Osteocyte (in vitro differentiated cells): ENCODE results near the gene OR2AE1. TPM values are rescaled to one million over a fixed set of nuclear protein-coding genes. Genes with fewer than 3 reads are reported as not detected.
A peak's percentile ranks its signal among the peaks of the same experiment; 100 is the strongest.

Source experiments
- DNase-seq: peaks from one replicate; pipeline ENCODE4 v3.0.0; 2021; ENCODE audit warnings: mixed read lengths; ENCODE audit not compliant: unreplicated experiment; ENCODE audit errors: extremely low spot score
- H3K27ac Mint-ChIP-seq: one replicate; pipeline ENCODE4 v1.8.0; 2021; ENCODE audit warnings: mild to moderate bottlenecking, mixed read lengths; ENCODE audit not compliant: unreplicated experiment
- H3K27me3 Mint-ChIP-seq: one replicate; pipeline ENCODE4 v1.8.0; 2021; ENCODE audit warnings: mixed read lengths; ENCODE audit not compliant: unreplicated experiment
- H3K36me3 Mint-ChIP-seq: one replicate; pipeline ENCODE4 v1.8.0; 2021; ENCODE audit warnings: mixed read lengths; ENCODE audit not compliant: unreplicated experiment
- H3K4me1 Mint-ChIP-seq: one replicate; pipeline ENCODE4 v1.8.0; 2021; ENCODE audit warnings: mixed read lengths; ENCODE audit not compliant: unreplicated experiment
- H3K4me3 Mint-ChIP-seq: one replicate; pipeline ENCODE4 v1.8.0; 2021; ENCODE audit warnings: mild to moderate bottlenecking, moderate library complexity, mixed read lengths; ENCODE audit not compliant: unreplicated experiment
- H3K9me3 Mint-ChIP-seq: one replicate; pipeline ENCODE4 v1.8.0; 2021; ENCODE audit warnings: mixed read lengths; ENCODE audit not compliant: unreplicated experiment
- long read RNA-seq: library from polyadenylated mRNA; unstranded; transcript quantifications from one replicate; pipeline ENCODE4 v2.0.0, GENCODE V29; 2021
- total RNA-seq: library from RNA; stranded (reverse); gene quantifications from 2 replicates; pipeline ENCODE4 v1.2.1, GENCODE V29; 2021
- TF ChIP-seq, protein P1 (sequence below): fragments of 200-600 bp; sonication (generic); IDR thresholded peaks from 2 replicates; pipeline ENCODE4 v1.5.0; 2021; ENCODE audit warnings: antibody characterized with exemption, mild to moderate bottlenecking, moderate library complexity

Gene OR2AE1, protein sequence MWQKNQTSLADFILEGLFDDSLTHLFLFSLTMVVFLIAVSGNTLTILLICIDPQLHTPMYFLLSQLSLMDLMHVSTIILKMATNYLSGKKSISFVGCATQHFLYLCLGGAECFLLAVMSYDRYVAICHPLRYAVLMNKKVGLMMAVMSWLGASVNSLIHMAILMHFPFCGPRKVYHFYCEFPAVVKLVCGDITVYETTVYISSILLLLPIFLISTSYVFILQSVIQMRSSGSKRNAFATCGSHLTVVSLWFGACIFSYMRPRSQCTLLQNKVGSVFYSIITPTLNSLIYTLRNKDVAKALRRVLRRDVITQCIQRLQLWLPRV
- total RNA-seq: not detected in 2 replicates
- long read RNA-seq: 0 reads

DNA sequence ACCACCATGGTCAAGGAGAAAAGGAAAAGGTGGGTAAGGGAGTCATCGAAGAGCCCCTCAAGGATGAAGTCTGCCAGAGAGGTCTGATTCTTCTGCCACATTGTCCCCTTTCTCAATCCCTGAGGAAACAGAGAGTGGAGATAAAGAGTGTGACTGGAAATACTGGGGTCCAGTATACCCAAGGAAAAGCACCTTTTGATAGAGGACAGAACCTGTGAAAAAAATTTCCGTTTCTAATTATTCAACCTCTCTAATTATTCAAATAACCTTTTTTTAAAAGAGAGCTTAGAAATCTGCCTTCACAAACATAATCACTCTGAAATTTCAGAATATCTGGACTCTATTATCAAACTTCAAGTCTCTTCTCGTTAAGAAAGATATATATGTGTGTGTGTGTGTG, at the start of gene OR2AE1:
Gene OR2AE1, minus strand, starts transcription at position 101 of the 400 bp plus-strand sequence. Its CDS starts 0 bp downstream, at position 101.
- H3K4me1 Mint-ChIP-seq: no peaks in the 10 kb centered on the region
- H3K4me3 Mint-ChIP-seq: no peak within 1 kb of the TSS
- H3K36me3 Mint-ChIP-seq: no peaks in the 10 kb centered on the region
- H3K27ac Mint-ChIP-seq: no peak within 1 kb of the TSS
- H3K9me3 Mint-ChIP-seq: no peaks in the 10 kb centered on the region
- peaks cover 2% of the 10 kb centered on the region for H3K27me3 Mint-ChIP-seq
- TF ChIP-seq, protein P1, sequence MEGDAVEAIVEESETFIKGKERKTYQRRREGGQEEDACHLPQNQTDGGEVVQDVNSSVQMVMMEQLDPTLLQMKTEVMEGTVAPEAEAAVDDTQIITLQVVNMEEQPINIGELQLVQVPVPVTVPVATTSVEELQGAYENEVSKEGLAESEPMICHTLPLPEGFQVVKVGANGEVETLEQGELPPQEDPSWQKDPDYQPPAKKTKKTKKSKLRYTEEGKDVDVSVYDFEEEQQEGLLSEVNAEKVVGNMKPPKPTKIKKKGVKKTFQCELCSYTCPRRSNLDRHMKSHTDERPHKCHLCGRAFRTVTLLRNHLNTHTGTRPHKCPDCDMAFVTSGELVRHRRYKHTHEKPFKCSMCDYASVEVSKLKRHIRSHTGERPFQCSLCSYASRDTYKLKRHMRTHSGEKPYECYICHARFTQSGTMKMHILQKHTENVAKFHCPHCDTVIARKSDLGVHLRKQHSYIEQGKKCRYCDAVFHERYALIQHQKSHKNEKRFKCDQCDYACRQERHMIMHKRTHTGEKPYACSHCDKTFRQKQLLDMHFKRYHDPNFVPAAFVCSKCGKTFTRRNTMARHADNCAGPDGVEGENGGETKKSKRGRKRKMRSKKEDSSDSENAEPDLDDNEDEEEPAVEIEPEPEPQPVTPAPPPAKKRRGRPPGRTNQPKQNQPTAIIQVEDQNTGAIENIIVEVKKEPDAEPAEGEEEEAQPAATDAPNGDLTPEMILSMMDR: no peak
- no peak for DNase-seq

- Mint-ChIP-seq H3K36me3 (peaks cover 6% of the 10 kb centered on the region), H3K27ac (no peak overlapping the region), H3K4me1 (peaks cover 8% of the 10 kb centered on the region), H3K9me3 (no peaks in the 10 kb centered on the region), H3K4me3 (no peak overlapping the region), H3K27me3 (peaks cover 43% of the 10 kb centered on the region)
- TF ChIP-seq, protein P1: no peak
- DNase-seq: no peak
Measured at GRCh38 chr7:99926321-99926720, 49.5 kb upstream of the OR2AE1 start.

GRCh38 chr7:99923200-99923599, 46.4 kb upstream of the OR2AE1 start:
- Mint-ChIP-seq H3K36me3 (peaks cover 6% of the 10 kb centered on the region), H3K4me3 (no peak overlapping the region), H3K27me3 (peaks cover 20% of the 10 kb centered on the region), H3K27ac (no peak overlapping the region), H3K9me3 (peaks cover 7% of the 10 kb centered on the region), H3K4me1 (peaks cover 8% of the 10 kb centered on the region)
- DNase-seq: no peak
- TF ChIP-seq, protein P1: no peak

DNA sequence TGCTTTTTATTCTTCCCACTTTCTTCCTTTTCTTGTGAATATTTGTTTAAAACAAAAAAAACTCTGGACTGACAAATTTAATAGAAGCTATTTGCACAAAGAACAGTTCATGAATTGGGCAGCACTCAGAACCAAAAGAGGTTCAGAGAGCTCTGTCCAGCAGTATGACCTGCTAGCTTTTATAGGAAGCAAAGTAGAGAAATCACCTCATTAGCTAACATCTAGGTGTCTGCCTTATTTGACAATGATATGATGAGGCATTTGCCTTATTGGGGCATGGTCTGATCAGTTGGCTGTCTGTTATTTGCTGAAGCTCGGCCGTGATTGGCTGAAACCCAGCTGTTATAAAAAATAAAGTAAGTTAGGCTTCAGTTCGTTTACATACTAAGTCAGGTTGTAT, 43.3 kb upstream of the OR2AE1 start:
- Mint-ChIP-seq H3K27me3 (no peaks in the 10 kb centered on the region), H3K4me1 (peaks cover 20% of the 10 kb centered on the region), H3K36me3 (peaks cover 6% of the 10 kb centered on the region), H3K27ac (no peak overlapping the region), H3K9me3 (peaks cover 7% of the 10 kb centered on the region), H3K4me3 (peak overlapping the region; percentile 84)
- TF ChIP-seq, protein P1: no peak
- DNase-seq: no peak

DNA sequence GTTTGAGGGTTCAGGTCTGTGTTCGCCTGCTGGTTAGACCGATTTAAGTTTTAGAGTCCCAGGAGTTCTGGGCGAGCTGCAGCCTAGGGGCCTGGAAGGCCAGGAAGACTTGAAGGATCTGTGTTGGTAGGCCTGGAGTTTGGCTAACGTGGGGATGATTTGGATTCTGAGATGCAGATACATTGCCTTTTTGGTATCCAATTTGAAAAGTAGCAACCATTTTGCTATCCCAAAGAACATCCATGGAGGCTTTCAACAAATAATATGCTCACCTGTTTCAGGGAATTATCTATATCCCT, 42.9 kb upstream of the OR2AE1 start:
- H3K36me3 Mint-ChIP-seq: peaks cover 6% of the 10 kb centered on the region
- H3K27me3 Mint-ChIP-seq: no peaks in the 10 kb centered on the region
- peak overlapping the region; percentile 84 for H3K4me3 Mint-ChIP-seq
- no peak for DNase-seq
- peak overlapping the region; percentile 92 for H3K27ac Mint-ChIP-seq
- H3K9me3 Mint-ChIP-seq: peaks cover 7% of the 10 kb centered on the region
- H3K4me1 Mint-ChIP-seq: peaks cover 20% of the 10 kb centered on the region
- TF ChIP-seq, protein P1: no peak
